Kidney glomerular epithelial cell (primary cell): ENCODE results near the gene ARMC2.
"Not testable (repeated sequence)": the region's sequence is repeated elsewhere in the genome, so short reads cannot be mapped to it uniquely, and the experiment has no call there.

ENCODE experiments used
- DNase-seq: peaks from one replicate; lab custom pipeline; 2025; lab: John Stamatoyannopoulos, UW

The ARMC2 gene

DNA sequence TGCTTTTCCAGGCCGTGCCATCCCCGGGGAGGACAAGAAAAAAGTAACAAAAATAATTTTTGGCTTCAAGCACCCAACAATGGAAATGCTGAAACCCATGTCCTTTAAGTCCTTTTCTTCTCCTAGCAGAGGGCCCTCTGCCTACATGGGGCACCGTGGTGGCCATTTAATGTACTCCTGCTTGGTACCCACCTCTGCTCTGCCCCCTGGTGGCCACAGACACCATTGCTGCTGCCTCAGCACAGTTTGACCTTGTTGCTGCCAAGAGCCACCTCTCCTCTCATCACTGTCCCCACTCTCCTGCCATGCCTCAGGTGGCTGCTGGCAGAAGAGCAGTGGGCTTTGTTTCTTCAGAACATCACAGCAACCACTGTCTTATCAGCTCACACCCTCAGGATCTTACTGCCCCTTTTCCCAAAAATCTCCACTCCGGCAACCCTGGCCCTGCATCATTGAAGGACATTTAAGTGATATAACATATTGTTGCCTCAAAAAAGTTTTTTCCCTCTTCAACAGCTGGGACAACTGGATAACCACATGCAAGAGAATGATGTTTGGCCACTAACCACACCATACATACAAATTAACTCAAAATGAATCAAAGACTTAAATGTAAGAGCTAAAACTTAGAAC is 12.9 kb upstream of the ARMC2 start:
- peak; percentile 61 for DNase-seq

DNA sequence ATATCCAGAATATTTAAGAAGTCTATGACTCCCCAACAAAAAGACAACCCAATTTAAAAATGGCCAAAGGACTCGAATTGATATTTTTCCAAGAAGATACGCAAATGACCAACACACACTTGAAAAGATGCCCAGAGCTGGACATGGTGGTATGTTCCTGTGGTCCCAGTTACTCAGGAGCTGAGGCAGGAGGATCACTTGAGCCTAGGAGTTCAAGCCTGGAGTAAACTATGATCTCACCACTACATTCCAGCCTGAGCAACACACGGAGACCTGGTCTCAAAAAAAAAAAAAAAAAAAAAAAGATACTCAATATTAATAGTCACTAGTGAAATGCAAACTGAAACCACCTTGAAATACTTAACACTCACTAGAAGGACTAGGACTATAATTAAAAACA is 12.2 kb upstream of the ARMC2 start:
- no peak for DNase-seq

- DNase-seq, result no peak
Measured at GRCh38 chr6:108837236-108837971, 10.8 kb upstream of the ARMC2 start.

GRCh38 chr6:108838101-108838717 is 10.0 kb upstream of the ARMC2 start:
- peak; percentile 50 for DNase-seq

GRCh38 chr6:108839083-108839642 is 9.1 kb upstream of the ARMC2 start:
- no peak for DNase-seq

DNA sequence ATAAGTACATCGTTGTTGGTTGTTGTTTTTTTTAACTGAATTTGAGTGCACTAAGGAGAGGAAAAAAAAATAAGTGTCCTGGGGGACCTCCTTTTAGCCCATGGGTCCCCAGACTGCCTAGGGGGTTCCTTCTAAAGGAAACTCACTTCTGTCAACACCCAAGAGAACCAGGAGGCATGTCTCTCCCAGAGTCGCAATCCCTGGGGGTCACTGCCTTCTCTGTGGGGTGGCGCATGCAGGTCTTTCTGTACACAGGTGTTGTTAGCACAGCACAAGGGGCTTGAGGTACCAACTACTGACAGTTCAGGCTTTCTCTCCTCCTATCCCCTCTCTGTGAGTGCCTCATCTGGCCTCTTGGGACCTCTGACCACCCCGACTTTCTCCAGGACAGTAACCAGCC is 7.3 kb upstream of the ARMC2 start:
- no peak for DNase-seq

DNA sequence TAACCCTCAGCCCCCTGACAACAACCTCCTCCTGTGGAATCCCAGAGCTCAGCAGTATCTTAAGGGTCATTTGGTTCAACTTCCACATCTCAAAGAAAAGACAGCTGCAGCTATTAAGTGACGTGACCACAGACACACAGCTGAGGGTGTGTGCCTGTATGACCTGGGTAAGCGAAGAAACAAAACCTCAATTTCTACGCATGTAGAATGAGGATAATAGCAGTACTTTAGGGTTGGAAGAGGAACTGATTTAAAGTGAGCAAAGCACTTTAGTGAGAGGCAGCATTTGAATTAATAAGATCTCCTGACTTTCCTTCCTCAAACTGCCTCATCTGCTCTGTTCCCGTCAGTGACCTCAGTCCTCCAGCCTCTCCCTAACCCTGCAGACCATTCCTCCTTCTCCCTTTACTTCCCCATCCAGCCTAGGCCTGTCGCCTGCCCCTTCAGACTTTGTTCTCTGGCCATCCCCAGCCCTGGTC is 6.8 kb upstream of the ARMC2 start:
- DNase-seq, result no peak

GRCh38 chr6:108844135-108844534 is 4.1 kb upstream of the ARMC2 start:
- no peak for DNase-seq

DNA sequence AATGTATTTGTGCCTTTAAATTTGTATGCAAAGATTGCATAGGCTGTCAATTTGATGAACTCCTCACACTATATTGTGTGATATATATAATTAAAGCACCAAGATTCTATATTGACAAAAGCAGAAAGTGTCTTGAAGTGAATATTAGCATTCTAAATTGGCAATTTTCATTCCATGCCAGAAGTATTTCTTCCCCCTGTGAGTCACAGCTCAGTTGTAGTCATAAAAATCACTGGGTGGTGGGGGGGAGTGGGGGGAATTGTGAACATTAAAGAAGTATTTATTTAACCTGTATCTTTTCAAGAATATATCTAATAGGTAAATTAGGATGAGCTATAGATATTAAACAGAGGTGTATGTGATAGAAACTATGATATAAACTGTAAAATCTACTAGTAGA is 3.1 kb upstream of the ARMC2 start:
- no peak for DNase-seq

GRCh38 chr6:108846101-108846500 is 2.1 kb upstream of the ARMC2 start:
- no peak for DNase-seq

DNA sequence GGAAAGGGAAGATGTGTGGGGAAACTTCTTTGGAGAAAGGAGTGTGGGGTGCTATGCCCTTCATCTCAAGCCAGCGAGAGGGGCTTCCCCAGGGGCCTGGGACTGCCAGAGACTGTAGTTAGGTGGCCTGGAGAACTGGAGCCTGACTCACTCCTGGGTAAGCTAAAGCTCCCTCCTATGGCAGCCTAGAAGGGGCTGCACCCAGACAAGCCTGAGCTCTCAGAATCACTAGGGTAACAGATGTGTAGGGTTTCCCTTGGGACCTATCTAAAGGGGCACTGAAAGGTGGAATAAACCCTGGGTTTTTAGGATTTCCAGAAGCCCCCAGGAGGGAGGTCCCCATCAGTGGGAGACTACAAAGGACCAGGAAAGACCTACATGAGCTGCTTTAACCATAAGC is 1.6 kb upstream of the ARMC2 start:
- DNase-seq, result no peak

DNA sequence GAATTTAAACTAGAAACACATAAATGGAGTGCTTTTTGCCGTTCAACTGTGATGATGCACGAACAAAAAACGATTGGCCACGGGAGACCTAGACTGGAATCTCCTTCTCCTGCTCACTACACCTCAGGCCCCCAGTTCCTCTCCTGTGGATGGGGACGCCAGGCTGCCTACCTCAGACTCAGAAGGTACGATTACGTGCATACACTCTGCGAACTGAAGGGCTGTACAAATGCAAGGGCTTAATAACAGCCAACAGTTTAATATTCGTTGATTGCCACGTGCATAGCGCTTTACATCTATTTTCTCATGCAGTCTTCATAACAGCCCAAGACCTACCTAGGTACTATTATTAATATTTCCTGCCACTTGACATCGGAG is 495 bp upstream of the ARMC2 start:
- DNase-seq, result peak; percentile 67

DNA sequence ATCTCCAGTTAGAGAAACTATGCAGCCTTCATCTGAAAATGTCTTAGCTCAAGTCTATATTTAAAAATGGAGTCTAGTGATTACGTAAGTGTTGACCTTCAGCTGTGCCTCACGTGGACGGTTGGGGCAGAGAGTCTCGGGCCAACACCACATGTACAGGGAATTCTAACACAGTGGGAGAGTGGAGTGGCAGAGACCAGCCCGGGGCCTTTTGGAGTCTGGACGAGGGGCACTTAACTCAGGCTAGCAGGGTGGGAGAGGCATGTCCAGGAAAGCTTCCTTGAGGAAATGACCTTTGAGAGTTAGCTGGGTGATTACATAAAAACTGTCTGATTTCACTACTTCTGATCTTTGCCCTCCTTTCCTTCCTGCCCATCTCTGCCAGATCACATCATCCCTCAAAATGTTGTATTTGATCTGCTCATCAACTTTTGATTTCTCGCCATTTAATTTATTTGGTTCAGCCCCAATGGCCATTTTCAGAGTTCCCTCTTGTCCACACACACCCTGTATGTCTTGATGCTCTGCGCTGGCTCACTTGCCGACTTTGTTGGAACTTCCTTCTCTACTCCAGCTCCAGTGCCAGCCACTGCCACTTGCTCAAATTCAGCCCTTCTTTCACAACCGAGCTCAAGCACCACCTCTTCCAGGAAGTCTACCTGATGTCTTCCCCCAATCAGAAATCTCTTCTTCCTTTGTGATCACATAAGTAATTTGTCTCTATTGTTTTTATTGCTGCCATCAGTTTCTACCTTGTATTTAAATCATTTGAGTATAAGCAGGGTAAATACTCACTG is 2.6 kb downstream of the ARMC2 start:
- DNase-seq, result no peak

DNA sequence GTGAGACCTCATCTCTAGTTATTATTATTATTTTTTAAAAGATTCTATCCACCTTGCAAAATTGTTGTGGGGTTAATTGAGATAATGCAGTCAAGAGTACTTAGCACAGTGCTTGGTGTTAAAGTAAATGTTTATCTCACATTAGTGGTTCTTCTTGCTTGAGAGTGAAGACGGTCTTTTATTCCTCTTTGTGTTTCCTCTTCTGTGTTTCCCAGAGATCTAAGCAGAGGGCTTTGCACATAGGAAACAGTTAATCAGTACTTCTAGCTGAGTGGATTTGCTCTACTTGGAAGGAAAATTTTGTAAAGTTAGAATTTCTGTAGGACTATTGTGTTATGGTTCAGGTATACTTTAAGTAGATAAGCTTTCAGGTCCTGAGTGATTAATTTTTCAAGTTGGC is 3.5 kb downstream of the ARMC2 start:
- no peak for DNase-seq

DNA sequence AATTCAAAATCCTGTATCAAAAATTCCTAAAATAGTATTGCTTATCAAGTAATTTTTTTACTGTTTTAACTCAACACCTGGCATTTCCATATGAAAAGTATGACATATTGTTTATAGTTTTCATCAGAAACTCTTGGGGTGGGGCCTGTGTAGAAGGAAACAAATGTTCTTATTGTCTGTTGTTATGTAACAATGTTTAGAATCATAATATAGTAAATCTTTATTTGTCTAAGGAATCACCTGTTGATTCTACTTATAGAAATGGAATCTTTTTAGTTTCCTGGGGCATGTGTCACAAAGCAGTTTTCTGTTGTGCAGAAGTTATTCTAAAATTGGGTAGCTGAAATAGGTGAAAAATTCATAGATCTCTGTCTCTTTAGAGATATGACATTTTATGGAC is 4.9 kb downstream of the ARMC2 start:
- no peak for DNase-seq

DNA sequence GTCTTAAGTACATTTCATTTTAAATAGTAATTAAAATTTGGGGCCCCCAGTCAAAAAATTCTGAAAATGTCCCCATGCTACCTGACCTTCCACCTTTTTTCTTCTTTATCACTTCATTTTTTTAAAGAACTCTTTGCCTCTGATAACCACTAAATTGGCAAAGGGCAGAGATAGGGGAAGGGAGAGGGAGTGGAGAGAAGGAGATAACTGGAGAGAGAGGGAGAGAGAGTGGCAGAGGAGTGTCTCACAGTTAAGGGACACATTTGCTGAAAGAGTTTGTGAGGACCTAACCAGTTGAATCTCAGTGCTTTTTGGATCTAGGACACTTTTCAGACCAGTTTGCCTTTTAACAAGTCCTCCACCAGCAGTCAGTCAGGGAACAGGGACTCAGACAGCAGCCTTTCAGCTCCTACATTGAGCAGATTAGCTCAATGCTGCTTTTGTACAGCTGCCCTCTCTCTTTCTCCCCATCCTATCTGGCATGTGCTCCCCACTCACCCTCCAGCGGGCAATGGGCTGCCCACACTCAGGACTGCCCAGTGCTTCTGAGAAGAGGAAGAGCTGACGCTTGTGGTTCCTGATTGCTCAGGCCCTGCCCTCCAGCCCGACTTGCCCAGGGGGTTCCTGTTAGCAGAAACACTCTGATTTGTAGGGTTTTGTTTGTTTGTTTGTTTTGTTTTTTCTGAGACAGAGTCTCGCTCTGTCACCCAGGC is 14.4 kb downstream of the ARMC2 start:
- no peak for DNase-seq

GRCh38 chr6:108865751-108866286 is 17.6 kb downstream of the ARMC2 start:
- DNase-seq, result not testable (repeated sequence)

- DNase-seq, result no peak
Measured at GRCh38 chr6:108866798-108867197, 18.6 kb downstream of the ARMC2 start.

GRCh38 chr6:108868647-108869046 is 20.4 kb downstream of the ARMC2 start:
- DNase-seq, result no peak

GRCh38 chr6:108869876-108870275 is 21.7 kb downstream of the ARMC2 start:
- DNase-seq, result no peak

DNA sequence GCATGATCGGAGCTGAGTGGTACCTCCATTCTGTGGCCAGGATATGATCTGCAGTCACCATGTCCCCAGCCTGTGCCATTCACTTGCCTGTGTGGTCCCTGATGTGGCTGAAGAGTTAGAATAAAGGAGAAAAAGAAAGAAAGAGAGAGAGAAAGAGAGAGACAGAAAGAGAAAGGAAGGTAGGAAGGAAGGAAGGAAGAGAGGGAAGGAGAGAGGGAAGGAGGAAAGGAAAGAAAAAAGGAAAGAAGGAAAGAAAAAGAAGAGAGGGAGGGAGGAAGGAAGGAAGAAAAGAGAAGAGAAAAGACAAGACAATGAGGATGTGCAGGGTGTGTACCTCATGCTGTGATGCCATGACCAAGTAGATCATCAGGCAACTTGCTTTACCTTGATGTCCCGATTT is 22.1 kb downstream of the ARMC2 start:
- no peak for DNase-seq
